HEK293T (cell line): ENCODE data around the gene MIEN1.

Experiments
- ARNT ChIP-seq: fragments of 450-650 bp; IDR thresholded peaks from 2 replicates; pipeline ENCODE4 v1.6.1; 2017; ENCODE audit warnings: mild to moderate bottlenecking
- ELF4 ChIP-seq: fragments of 450-650 bp; IDR thresholded peaks from 2 replicates; pipeline ENCODE4 v1.6.1; 2017; ENCODE audit warnings: antibody characterized with exemption
- FOXA1 ChIP-seq: fragments of 450-650 bp; IDR thresholded peaks from 2 replicates; pipeline ENCODE4 v1.6.1; 2016; ENCODE audit warnings: mild to moderate bottlenecking
- HDGF ChIP-seq: fragments of 450-650 bp; IDR thresholded peaks from 2 replicates; pipeline ENCODE4 v1.6.1; 2017; ENCODE audit warnings: antibody characterized with exemption, borderline replicate concordance
- NFRKB ChIP-seq: fragments of 450-650 bp; IDR thresholded peaks from 2 replicates; pipeline ENCODE4 v1.6.1; 2016; ENCODE audit warnings: mild to moderate bottlenecking, moderate library complexity
- TARDBP ChIP-seq: fragments of 450-650 bp; IDR thresholded peaks from 2 replicates; pipeline ENCODE4 v1.6.1; 2016

DNA sequence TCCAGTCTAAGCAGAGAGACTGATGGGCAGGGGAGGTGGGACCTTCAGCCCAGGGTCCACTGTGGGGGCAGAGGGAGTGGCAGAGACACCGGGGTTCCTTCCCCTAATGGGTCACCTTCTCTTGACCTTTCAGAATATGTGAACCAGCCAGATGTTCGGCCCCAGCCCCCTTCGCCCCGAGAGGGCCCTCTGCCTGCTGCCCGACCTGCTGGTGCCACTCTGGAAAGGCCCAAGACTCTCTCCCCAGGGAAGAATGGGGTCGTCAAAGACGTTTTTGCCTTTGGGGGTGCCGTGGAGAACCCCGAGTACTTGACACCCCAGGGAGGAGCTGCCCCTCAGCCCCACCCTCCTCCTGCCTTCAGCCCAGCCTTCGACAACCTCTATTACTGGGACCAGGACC is 2.8 kb downstream of the MIEN1 start:
- TF ChIP-seq ELF4 (no peak), NFRKB (no peak), TARDBP (no peak), FOXA1 (no peak), ARNT (no peak), HDGF (no peak)
